Gastroesophageal sphincter (tissue), 4 donors: Measurements from ENCODE around the gene KLHL15. TPM values are rescaled to one million over a fixed set of nuclear protein-coding genes. Genes with fewer than 3 reads are reported as not detected.

ENCODE experiments used
- ATAC-seq: fragments of 150-250 bp; one replicate; pipeline ENCODE4 v1.9.1; 2016; ENCODE audit warnings: mild to moderate bottlenecking, moderate library complexity
- H3K27ac ChIP-seq, 4 donors: fragments of 200-600 bp; sonication (generic) in 3 of 4; 1 replicate in 3 of 4; 2 replicates in 1 of 4; pipeline ENCODE4 v1.5.1; 2016 to 2019
- H3K27me3 ChIP-seq: fragments of 200-600 bp; sonication (generic); one replicate; pipeline ENCODE4 v1.5.1; 2019
- H3K36me3 ChIP-seq, 2 donors: fragments of 200-600 bp; sonication (generic); one replicate each; pipeline ENCODE4 v1.5.1; 2019; ENCODE audit warnings: control low read depth in 1 of 2
- H3K4me1 ChIP-seq, 3 donors: fragments of 200-600 bp; sonication (generic); 1 replicate in 2 of 3; 2 replicates in 1 of 3; pipeline ENCODE4 v1.5.1; 2016 to 2019; ENCODE audit warnings: control low read depth in 2 of 3
- H3K4me3 ChIP-seq, 2 donors: fragments of 200-600 bp; sonication (generic); one replicate each; pipeline ENCODE4 v1.5.1; 2019; ENCODE audit warnings: mild to moderate bottlenecking in 1 of 2, moderate library complexity in 1 of 2
- H3K9me3 ChIP-seq, 3 donors: fragments of 200-600 bp; sonication (generic); one replicate each; pipeline ENCODE4 v1.5.1; 2017 to 2019; ENCODE audit warnings: control low read depth in 2 of 3
- CTCF ChIP-seq, 4 experiments: fragments of 200-600 bp in 2 of 4; fragments of 450-650 bp in 2 of 4; sonication (generic) in 1 of 4; IDR thresholded peaks; one replicate each; pipeline ENCODE4 v1.5.1; 2017 to 2019; ENCODE audit warnings: antibody characterized with exemption in 4 of 4, mild to moderate bottlenecking in 2 of 4, moderate library complexity in 2 of 4
- EP300 ChIP-seq: sonication (generic); formaldehyde crosslinking; IDR thresholded peaks from one replicate; pipeline ENCODE4 v1.6.1; 2017; ENCODE audit warnings: antibody characterized with exemption, mild to moderate bottlenecking
- POLR2A ChIP-seq, 2 donors: fragments of 450-650 bp; IDR thresholded peaks; one replicate each; pipeline ENCODE4 v1.6.1; 2017; ENCODE audit warnings: antibody characterized with exemption in 2 of 2, mild to moderate bottlenecking in 2 of 2, moderate library complexity in 1 of 2
- POLR2AphosphoS5 ChIP-seq: sonication (generic); formaldehyde crosslinking; IDR thresholded peaks from one replicate; pipeline ENCODE4 v1.6.1; 2017; ENCODE audit warnings: antibody characterized with exemption
- WGBS, 2 donors: methylation state at CpG; one replicate each; pipeline ENCODE4 v1.1.5; 2018; ENCODE audit warnings: low coverage in 1 of 2; 5-methylcytosine and 5-hydroxymethylcytosine counted together
- total RNA-seq, 4 donors: library from RNA; depleted of rRNA; stranded (reverse); fragments of >200 nt; gene quantifications; one replicate each; pipeline ENCODE4 v1.1.0, GENCODE V29; 2016

The KLHL15 gene
- total RNA-seq, 4 donors from 2014 or later = 12.2 to 42.3 (median 17.4) TPM

DNA sequence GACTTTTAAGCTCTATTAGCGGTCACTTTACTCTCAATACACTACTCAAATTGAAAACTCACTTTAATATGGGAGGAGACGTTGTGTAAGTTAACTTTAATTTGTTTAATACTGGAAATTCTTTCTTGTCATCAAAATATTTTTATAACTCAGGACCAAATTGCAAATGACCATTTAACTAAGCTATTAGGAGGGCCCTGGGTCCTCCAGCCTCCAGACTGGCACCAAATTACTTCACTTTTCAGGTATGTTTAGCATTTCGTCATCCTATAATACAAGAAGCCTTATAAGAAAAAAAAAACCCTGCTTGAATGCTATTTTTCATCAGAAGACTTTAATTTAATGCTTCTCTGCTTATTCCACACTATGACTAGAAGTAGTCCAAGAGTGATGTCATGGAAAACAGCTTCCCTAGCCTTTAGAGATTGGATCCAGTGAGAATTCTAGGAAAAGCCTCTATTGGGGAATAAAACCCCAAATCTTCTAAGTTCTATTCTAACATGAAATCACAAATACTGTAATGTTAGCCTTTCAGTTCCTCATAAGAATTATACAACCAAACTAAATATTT, 6.6 kb downstream of the KLHL15 start:
- Histone ChIP-seq H3K27me3 (no peaks in the 10 kb centered on the region), H3K4me1 (peaks cover 0 to 33% (median 0%) of the 10 kb centered on the region in 3 donors), H3K9me3 (no peaks in the 10 kb centered on the region), H3K27ac (peak overlapping the region; percentile 15 to 71 (median 52)), H3K36me3 (no peaks in the 10 kb centered on the region), H3K4me3 (no peak overlapping the region)
- no peak for ATAC-seq
- TF ChIP-seq EP300 (no peak), POLR2A (IDR thresholded peaks at IDR 0.05) (no peak), POLR2AphosphoS5 (no peak), CTCF (IDR thresholded peaks at IDR 0.05) (no peak)
- WGBS, 2 donors = 26 to 34% methylated on average over 3 of the region's 3 CpGs

DNA sequence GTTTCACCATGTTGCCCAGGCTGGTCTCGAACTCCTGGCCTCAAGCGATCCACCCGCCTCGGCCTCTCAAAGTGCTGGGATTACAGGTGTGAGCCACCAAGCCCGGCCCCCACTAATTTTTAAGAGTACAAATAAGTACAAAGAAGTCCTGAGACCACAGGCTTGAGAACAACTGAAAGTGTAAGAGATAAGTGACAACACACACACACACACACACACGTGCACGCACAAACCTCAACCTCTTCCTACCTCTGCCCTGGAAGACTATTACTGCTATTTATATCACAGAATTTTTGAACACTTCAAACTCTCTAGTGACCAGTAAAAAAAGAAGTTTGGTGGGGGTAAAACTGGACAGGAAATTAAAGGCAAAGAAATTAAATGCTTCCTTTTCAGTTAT, 7.5 kb downstream of the KLHL15 start:
- Histone ChIP-seq H3K4me3 (no peak overlapping the region), H3K27me3 (no peaks in the 10 kb centered on the region), H3K36me3 (no peaks in the 10 kb centered on the region), H3K27ac (peak overlapping the region in 3 of 4 donors; percentile 43 to 71 (median 60)), H3K9me3 (no peaks in the 10 kb centered on the region), H3K4me1 (peaks cover 0 to 43% (median 0%) of the 10 kb centered on the region in 3 donors)
- TF ChIP-seq POLR2AphosphoS5 (no peak), POLR2A (IDR thresholded peaks at IDR 0.05) (no peak), CTCF (IDR thresholded peaks at IDR 0.05) (no peak), EP300 (no peak)
- 37 to 53% methylated on average over 2 to 3 of the region's 7 CpGs for WGBS, 2 donors
- ATAC-seq = no peak

GRCh38 chrX:24018809-24019208, 8.2 kb downstream of the KLHL15 start:
- H3K27ac ChIP-seq = peak overlapping the region in 2 of 4 donors; percentile 43 to 71

DNA sequence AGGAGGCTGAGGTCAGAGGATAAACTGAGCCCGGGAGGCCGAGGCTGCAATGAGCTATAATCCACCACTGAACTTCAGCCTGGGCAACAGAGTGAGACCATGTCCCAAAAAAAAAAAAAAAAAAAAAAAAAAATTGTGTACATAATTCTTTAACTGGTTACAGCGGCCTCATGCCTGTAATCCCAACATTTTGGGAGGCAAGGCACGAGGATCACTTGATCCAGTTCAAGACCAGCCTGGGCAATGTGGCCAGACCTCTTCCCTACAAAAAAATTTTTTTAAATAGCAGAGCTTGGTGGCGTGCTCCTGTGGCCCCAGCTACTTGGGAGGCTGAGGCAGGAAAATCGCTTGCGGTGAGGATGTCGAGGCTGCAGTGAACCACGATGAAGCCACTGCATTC, 9.3 kb downstream of the KLHL15 start:
- no peaks in the 10 kb centered on the region for H3K27me3 ChIP-seq

More at GRCh38 chrX:24018809-24019208, 8.2 kb downstream of the KLHL15 start:
- H3K4me3 ChIP-seq = no peak overlapping the region
- H3K36me3 ChIP-seq = no peaks in the 10 kb centered on the region
- ATAC-seq = no peak
- no peak for TF ChIP-seq POLR2A (IDR thresholded peaks at IDR 0.05)
- no peak for TF ChIP-seq POLR2AphosphoS5
- TF ChIP-seq CTCF (IDR thresholded peaks at IDR 0.05) = no peak
- TF ChIP-seq EP300 = no peak
- H3K4me1 ChIP-seq = peaks cover 0 to 49% (median 0%) of the 10 kb centered on the region in 3 donors
- H3K27me3 ChIP-seq = no peaks in the 10 kb centered on the region
- 76% methylated on average over 3 of the region's 4 CpGs; no CpG with 5 or more reads in 1 of the 2 donors for WGBS, 2 donors
- H3K9me3 ChIP-seq = no peaks in the 10 kb centered on the region

GRCh38 chrX:24014388-24015018, 12.5 kb downstream of the KLHL15 start:
- Histone ChIP-seq H3K4me3 (no peak overlapping the region), H3K4me1 (peaks cover 0 to 39% (median 0%) of the 10 kb centered on the region in 3 donors), H3K27me3 (no peaks in the 10 kb centered on the region), H3K36me3 (no peaks in the 10 kb centered on the region), H3K9me3 (no peaks in the 10 kb centered on the region), H3K27ac (peak overlapping the region in 2 of 4 donors; percentile 4 to 45)
- no peak for ATAC-seq
- TF ChIP-seq POLR2A (IDR thresholded peaks at IDR 0.05) = no peak
- TF ChIP-seq POLR2AphosphoS5 = peak; percentile 68
- WGBS, 2 donors = 20 to 30% methylated on average over 2 to 4 of the region's 5 CpGs

More for the DNA sequence above, 9.3 kb downstream of the KLHL15 start:
- no peak for ATAC-seq
- 76 to 90% methylated on average over 2 to 3 of the region's 9 CpGs for WGBS, 2 donors
- no peaks in the 10 kb centered on the region for H3K9me3 ChIP-seq
- H3K4me1 ChIP-seq = peaks cover 0 to 57% (median 0%) of the 10 kb centered on the region in 3 donors
- no peak overlapping the region for H3K27ac ChIP-seq
- H3K4me3 ChIP-seq = no peak overlapping the region
- H3K36me3 ChIP-seq = no peaks in the 10 kb centered on the region
- TF ChIP-seq POLR2AphosphoS5 = no peak

- H3K27me3 ChIP-seq = no peaks in the 10 kb centered on the region
- peaks cover 0 to 26% (median 0%) of the 10 kb centered on the region in 3 donors for H3K4me1 ChIP-seq
- H3K36me3 ChIP-seq = no peaks in the 10 kb centered on the region
- ATAC-seq = no peak
- TF ChIP-seq POLR2A (IDR thresholded peaks at IDR 0.05) (no peak), POLR2AphosphoS5 (no peak), CTCF (IDR thresholded peaks at IDR 0.05) (no peak), EP300 (no peak)
- WGBS, 2 donors = 80 to 100% methylated on average over 1 of the region's 1 CpG
- no peaks in the 10 kb centered on the region for H3K9me3 ChIP-seq
- no peak overlapping the region for H3K4me3 ChIP-seq
- no peak overlapping the region for H3K27ac ChIP-seq
These were observed 14.7 kb downstream of the KLHL15 start for GRCh38 chrX:24012266-24012665.
